Measurements from ENCODE around the gene KCNT1.

KCNT1 gene

GRCh38 chr9:135701067-135701958, 672 bp upstream of the KCNT1 start:
- DNase-seq, result no peak

GRCh38 chr9:135703726-135704125, 1.7 kb downstream of the KCNT1 start:
- DNase-seq, result no peak

- no peak for DNase-seq
These were observed 2.5 kb downstream of the KCNT1 start for GRCh38 chr9:135704483-135704882.

- no peak for DNase-seq
These were observed 3.4 kb downstream of the KCNT1 start for GRCh38 chr9:135705376-135705775.

- no peak for DNase-seq
These were observed 4.3 kb downstream of the KCNT1 start for GRCh38 chr9:135706288-135706687.

- DNase-seq, result no peak
These were observed 5.5 kb downstream of the KCNT1 start for GRCh38 chr9:135707252-135708138.

GRCh38 chr9:135708164-135708563, 6.2 kb downstream of the KCNT1 start:
- DNase-seq, result no peak

GRCh38 chr9:135711391-135711790, 9.4 kb downstream of the KCNT1 start:
- no peak for DNase-seq

GRCh38 chr9:135711881-135712280, 9.9 kb downstream of the KCNT1 start:
- no peak for DNase-seq

GRCh38 chr9:135712613-135713295, 10.8 kb downstream of the KCNT1 start:
- no peak for DNase-seq

- no peak for DNase-seq
These were observed 12.5 kb downstream of the KCNT1 start for GRCh38 chr9:135714242-135715055.

GRCh38 chr9:135715056-135715595, 13.1 kb downstream of the KCNT1 start:
- DNase-seq, result no peak

- DNase-seq, result no peak
These were observed 14.1 kb downstream of the KCNT1 start for GRCh38 chr9:135716045-135716444.

GRCh38 chr9:135717410-135717809, 15.4 kb downstream of the KCNT1 start:
- DNase-seq, result no peak

GRCh38 chr9:135718616-135719015, 16.6 kb downstream of the KCNT1 start:
- DNase-seq, result no peak

- DNase-seq, result no peak
These were observed 17.5 kb downstream of the KCNT1 start for GRCh38 chr9:135719472-135719871.

- no peak for DNase-seq
These were observed 20.4 kb downstream of the KCNT1 start for GRCh38 chr9:135722365-135722764.

- no peak for DNase-seq
These were observed 22.3 kb downstream of the KCNT1 start for GRCh38 chr9:135724186-135724787.

- no peak for DNase-seq
These were observed 24.3 kb downstream of the KCNT1 start for GRCh38 chr9:135726138-135726853.

- no peak for DNase-seq
These were observed 25.4 kb downstream of the KCNT1 start for GRCh38 chr9:135727257-135727875.
